Loucy (cell line): ENCODE data around the gene YEATS4.

Source experiments
- EZH2phosphoT487 ChIP-seq: fragments of 200-600 bp; IDR thresholded peaks from 2 replicates; pipeline ENCODE4 v1.6.1; 2018; ENCODE audit warnings: antibody characterized with exemption, mild to moderate bottlenecking, moderate library complexity, borderline replicate concordance
- TF ChIP-seq, protein P1 (sequence below): fragments of 200-600 bp; sonication (generic); conservative IDR thresholded peaks from 2 replicates; pipeline ENCODE4 v1.5.1; 2014; ENCODE audit warnings: mild to moderate bottlenecking, antibody characterized with exemption, low read length

DNA sequence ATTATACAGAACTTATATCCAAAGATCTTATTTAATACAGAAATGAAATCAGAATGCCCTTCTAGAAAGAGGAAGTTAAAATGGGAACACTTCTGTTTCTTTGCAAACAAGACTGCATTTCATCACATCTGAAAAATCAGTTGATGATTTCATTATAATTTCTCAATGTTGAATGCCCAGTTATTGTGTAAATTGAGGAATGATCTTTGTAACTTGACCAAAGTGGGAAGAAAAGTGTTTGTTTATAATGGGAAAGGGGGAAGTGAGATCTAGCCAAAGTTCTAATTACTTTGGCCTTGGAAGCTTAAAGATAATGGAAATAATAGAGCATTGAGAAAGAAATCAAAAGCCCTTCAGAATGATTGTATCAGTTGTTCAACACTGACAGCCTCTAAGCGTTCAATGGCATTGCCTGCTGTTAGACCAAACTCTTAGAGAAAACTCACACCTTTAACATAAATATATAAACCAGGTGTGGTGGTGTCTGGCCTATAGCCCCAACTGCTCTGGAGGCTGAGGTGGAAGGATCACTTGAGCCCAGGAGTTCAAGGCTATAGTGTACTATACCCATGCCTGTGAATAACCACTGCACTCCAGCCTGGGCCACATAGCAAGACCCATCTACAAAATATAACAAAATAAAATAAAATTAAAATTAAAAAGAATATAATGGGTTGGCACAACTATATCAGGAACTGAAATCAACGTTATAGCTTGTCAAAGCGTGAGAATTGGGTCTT, 21.3 kb upstream of the YEATS4 start:
- no peak for TF ChIP-seq EZH2phosphoT487
- TF ChIP-seq, protein P1, sequence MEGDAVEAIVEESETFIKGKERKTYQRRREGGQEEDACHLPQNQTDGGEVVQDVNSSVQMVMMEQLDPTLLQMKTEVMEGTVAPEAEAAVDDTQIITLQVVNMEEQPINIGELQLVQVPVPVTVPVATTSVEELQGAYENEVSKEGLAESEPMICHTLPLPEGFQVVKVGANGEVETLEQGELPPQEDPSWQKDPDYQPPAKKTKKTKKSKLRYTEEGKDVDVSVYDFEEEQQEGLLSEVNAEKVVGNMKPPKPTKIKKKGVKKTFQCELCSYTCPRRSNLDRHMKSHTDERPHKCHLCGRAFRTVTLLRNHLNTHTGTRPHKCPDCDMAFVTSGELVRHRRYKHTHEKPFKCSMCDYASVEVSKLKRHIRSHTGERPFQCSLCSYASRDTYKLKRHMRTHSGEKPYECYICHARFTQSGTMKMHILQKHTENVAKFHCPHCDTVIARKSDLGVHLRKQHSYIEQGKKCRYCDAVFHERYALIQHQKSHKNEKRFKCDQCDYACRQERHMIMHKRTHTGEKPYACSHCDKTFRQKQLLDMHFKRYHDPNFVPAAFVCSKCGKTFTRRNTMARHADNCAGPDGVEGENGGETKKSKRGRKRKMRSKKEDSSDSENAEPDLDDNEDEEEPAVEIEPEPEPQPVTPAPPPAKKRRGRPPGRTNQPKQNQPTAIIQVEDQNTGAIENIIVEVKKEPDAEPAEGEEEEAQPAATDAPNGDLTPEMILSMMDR, result no peak
